CD8-positive, alpha-beta memory T cell (primary cell): ENCODE measurements around the gene SLC8A1. TPM values are rescaled to one million over a fixed set of nuclear protein-coding genes. Genes with fewer than 3 reads are reported as not detected.

Experiments used
- CTCF ChIA-PET: fragments of 350-600 bp; sonication (Branson Sonifier 250); formaldehyde crosslinking; loops from one replicate; lab custom pipeline; 2021; ENCODE audit warnings: antibody characterized with exemption; lab: Charles Lee
- POLR2A ChIA-PET: fragments of 350-600 bp; sonication (Branson Sonifier 250); formaldehyde crosslinking; loops from one replicate; lab custom pipeline; 2021; ENCODE audit warnings: antibody characterized with exemption; lab: Charles Lee
- DNase-seq, 5 donors: peaks; one replicate each; pipeline versions ENCODE4 v3.0.0 to v3.0.0-alpha.2; 2020 to 2022; ENCODE audit warnings: mixed read lengths in 1 of 5
- H3K27ac ChIP-seq: one replicate; pipeline ENCODE4 v1.7.0; 2013; ENCODE audit warnings: low read depth, mild to moderate bottlenecking, low read length, moderate library complexity
- H3K27me3 ChIP-seq: 2 replicates; pipeline ENCODE4 v1.7.0; 2013; ENCODE audit warnings: low read length, mild to moderate bottlenecking; ENCODE audit not compliant: insufficient read depth, poor library complexity, severe bottlenecking
- H3K36me3 ChIP-seq: 2 replicates; pipeline ENCODE4 v1.7.0; 2013; ENCODE audit warnings: mild to moderate bottlenecking, low read length, moderate library complexity; ENCODE audit not compliant: insufficient read depth
- H3K4me1 ChIP-seq: 2 replicates; pipeline ENCODE4 v1.7.0; 2013; ENCODE audit warnings: mild to moderate bottlenecking, low read length, moderate library complexity; ENCODE audit not compliant: insufficient read depth
- H3K4me3 ChIP-seq: 2 replicates; pipeline ENCODE4 v1.7.0; 2013; ENCODE audit warnings: mild to moderate bottlenecking, low read length
- H3K9me3 ChIP-seq: 2 replicates; pipeline ENCODE4 v1.7.0; 2013; ENCODE audit warnings: mild to moderate bottlenecking, low read length
- H3K27ac Mint-ChIP-seq, 8 donors: one replicate each; pipeline ENCODE4 v1.8.0; 2020 to 2021; ENCODE audit warnings: mixed read lengths in 8 of 8, mild to moderate bottlenecking in 6 of 8, inconsistent platforms in 3 of 8, moderate library complexity in 3 of 8
- H3K27me3 Mint-ChIP-seq, 2 donors: one replicate each; pipeline ENCODE4 v1.8.0; 2020 to 2021; ENCODE audit warnings: mixed read lengths in 2 of 2, mild to moderate bottlenecking in 1 of 2, moderate library complexity in 1 of 2
- H3K36me3 Mint-ChIP-seq, 3 donors: one replicate each; pipeline ENCODE4 v1.8.0; 2020 to 2021; ENCODE audit warnings: mixed read lengths in 3 of 3, inconsistent platforms in 1 of 3, mild to moderate bottlenecking in 1 of 3
- H3K4me1 Mint-ChIP-seq, 3 donors: one replicate each; pipeline ENCODE4 v1.8.0; 2020 to 2021; ENCODE audit warnings: mixed read lengths in 3 of 3, inconsistent platforms in 1 of 3, mild to moderate bottlenecking in 1 of 3
- H3K4me3 Mint-ChIP-seq, 7 donors: one replicate each; pipeline ENCODE4 v1.8.0; 2020 to 2021; ENCODE audit warnings: mixed read lengths in 7 of 7, mild to moderate bottlenecking in 6 of 7, moderate library complexity in 4 of 7, inconsistent platforms in 2 of 7
- H3K9me3 Mint-ChIP-seq, 5 donors: one replicate each; pipeline ENCODE4 v1.8.0; 2020 to 2022; ENCODE audit warnings: mixed read lengths in 5 of 5, mild to moderate bottlenecking in 3 of 5, moderate library complexity in 2 of 5, inconsistent platforms in 1 of 5
- polyA plus RNA-seq: library from polyadenylated mRNA; unstranded; fragments of 300-500 nt; fragmentation: Illumina TruSeq; gene quantifications from one replicate; pipeline ENCODE4 v1.2.3, GENCODE V29; 2021
- total RNA-seq, 2 experiments: library from RNA; stranded (reverse); gene quantifications; one replicate each; pipeline ENCODE4 v1.2.3, GENCODE V29; 2021

Gene SLC8A1
- total and polyA plus RNA-seq, 3 experiments from 2014 or later: 0.15 to 0.22 TPM; not detected in 1

GRCh38 chr2:40100676-40101075 is 351.2 kb downstream of the SLC8A1 start:
- ChIA-PET CTCF (no interaction called here), POLR2A (no interaction called here)
- Mint-ChIP-seq H3K4me1 (no peaks in the 10 kb centered on the region), H3K4me3 (no peak overlapping the region), H3K27ac (no peak overlapping the region), H3K9me3 (peaks cover 0 to 3% (median 0%) of the 10 kb centered on the region in 5 donors), H3K27me3 (peaks cover 0 to 2% of the 10 kb centered on the region in 2 donors), H3K36me3 (no peaks in the 10 kb centered on the region)
- no peak overlapping the region for H3K4me3 ChIP-seq
- no peaks in the 10 kb centered on the region for H3K4me1 ChIP-seq
- H3K27ac ChIP-seq: no peak overlapping the region
- H3K36me3 ChIP-seq: no peaks in the 10 kb centered on the region
- no peaks in the 10 kb centered on the region for H3K27me3 ChIP-seq
- H3K9me3 ChIP-seq: no peaks in the 10 kb centered on the region
- no peak for DNase-seq

GRCh38 chr2:40098786-40099470 is 353.0 kb downstream of the SLC8A1 start:
- Mint-ChIP-seq H3K4me3 (no peak overlapping the region), H3K27ac (no peak overlapping the region), H3K4me1 (no peaks in the 10 kb centered on the region), H3K27me3 (no peaks in the 10 kb centered on the region), H3K36me3 (no peaks in the 10 kb centered on the region), H3K9me3 (no peaks in the 10 kb centered on the region)
- CTCF ChIA-PET: no interaction called here
- H3K9me3 ChIP-seq: no peaks in the 10 kb centered on the region
- no peaks in the 10 kb centered on the region for H3K4me1 ChIP-seq
- POLR2A ChIA-PET: no interaction called here
- H3K27me3 ChIP-seq: no peaks in the 10 kb centered on the region
- H3K27ac ChIP-seq: no peak overlapping the region
- H3K4me3 ChIP-seq: no peak overlapping the region
- DNase-seq: no peak
- no peaks in the 10 kb centered on the region for H3K36me3 ChIP-seq

GRCh38 chr2:40097691-40098385 is 354.1 kb downstream of the SLC8A1 start:
- H3K4me3 ChIP-seq: no peak overlapping the region
- no peaks in the 10 kb centered on the region for H3K9me3 Mint-ChIP-seq
- H3K4me1 Mint-ChIP-seq: no peaks in the 10 kb centered on the region
- no peak overlapping the region for H3K27ac ChIP-seq
- H3K36me3 ChIP-seq: no peaks in the 10 kb centered on the region
- no peaks in the 10 kb centered on the region for H3K36me3 Mint-ChIP-seq
- no peak overlapping the region for H3K4me3 Mint-ChIP-seq
- no peaks in the 10 kb centered on the region for H3K27me3 Mint-ChIP-seq
- H3K27ac Mint-ChIP-seq: no peak overlapping the region
- ChIA-PET CTCF (no interaction called here), POLR2A (no interaction called here)
- no peaks in the 10 kb centered on the region for H3K27me3 ChIP-seq
- no peaks in the 10 kb centered on the region for H3K9me3 ChIP-seq
- no peaks in the 10 kb centered on the region for H3K4me1 ChIP-seq
- no peak for DNase-seq

- no peaks in the 10 kb centered on the region for H3K36me3 ChIP-seq
- no peaks in the 10 kb centered on the region for H3K4me1 Mint-ChIP-seq
- H3K36me3 Mint-ChIP-seq: peaks cover 0 to 2% (median 0%) of the 10 kb centered on the region in 3 donors
- H3K27ac ChIP-seq: no peak overlapping the region
- no peaks in the 10 kb centered on the region for H3K4me1 ChIP-seq
- no peak overlapping the region for H3K4me3 Mint-ChIP-seq
- no peak overlapping the region for H3K4me3 ChIP-seq
- POLR2A ChIA-PET: no interaction called here
- CTCF ChIA-PET: no interaction called here
- H3K27ac Mint-ChIP-seq: no peak overlapping the region
- H3K27me3 ChIP-seq: no peaks in the 10 kb centered on the region
- no peak for DNase-seq
- H3K27me3 Mint-ChIP-seq: no peaks in the 10 kb centered on the region
- H3K9me3 Mint-ChIP-seq: no peaks in the 10 kb centered on the region
- no peaks in the 10 kb centered on the region for H3K9me3 ChIP-seq
Observed at GRCh38 chr2:40096360-40096759, 355.5 kb downstream of the SLC8A1 start.

GRCh38 chr2:40095000-40095399 is 356.9 kb downstream of the SLC8A1 start:
- Mint-ChIP-seq H3K4me3 (no peak overlapping the region), H3K36me3 (peaks cover 0 to 2% (median 0%) of the 10 kb centered on the region in 3 donors), H3K4me1 (no peaks in the 10 kb centered on the region), H3K27me3 (no peaks in the 10 kb centered on the region), H3K9me3 (no peaks in the 10 kb centered on the region), H3K27ac (no peak overlapping the region)
- no peaks in the 10 kb centered on the region for H3K27me3 ChIP-seq
- no peak overlapping the region for H3K4me3 ChIP-seq
- no peaks in the 10 kb centered on the region for H3K9me3 ChIP-seq
- CTCF ChIA-PET: no interaction called here
- no peak for DNase-seq
- POLR2A ChIA-PET: no interaction called here
- H3K27ac ChIP-seq: no peak overlapping the region
- H3K36me3 ChIP-seq: no peaks in the 10 kb centered on the region
- no peaks in the 10 kb centered on the region for H3K4me1 ChIP-seq

GRCh38 chr2:40094451-40094850 is 357.4 kb downstream of the SLC8A1 start:
- Mint-ChIP-seq H3K36me3 (peaks cover 0 to 2% (median 0%) of the 10 kb centered on the region in 3 donors), H3K9me3 (no peaks in the 10 kb centered on the region), H3K27me3 (no peaks in the 10 kb centered on the region), H3K4me1 (no peaks in the 10 kb centered on the region), H3K4me3 (no peak overlapping the region), H3K27ac (no peak overlapping the region)
- Histone ChIP-seq H3K27me3 (no peaks in the 10 kb centered on the region), H3K9me3 (no peaks in the 10 kb centered on the region), H3K4me3 (no peak overlapping the region), H3K27ac (no peak overlapping the region), H3K36me3 (no peaks in the 10 kb centered on the region), H3K4me1 (no peaks in the 10 kb centered on the region)
- ChIA-PET POLR2A (no interaction called here), CTCF (no interaction called here)
- DNase-seq: no peak

- POLR2A ChIA-PET: no interaction called here
- peaks cover 0 to 2% (median 0%) of the 10 kb centered on the region in 3 donors for H3K36me3 Mint-ChIP-seq
- Histone ChIP-seq H3K27me3 (no peaks in the 10 kb centered on the region), H3K9me3 (no peaks in the 10 kb centered on the region), H3K36me3 (no peaks in the 10 kb centered on the region), H3K27ac (no peak overlapping the region), H3K4me1 (no peaks in the 10 kb centered on the region), H3K4me3 (no peak overlapping the region)
- no peaks in the 10 kb centered on the region for H3K4me1 Mint-ChIP-seq
- CTCF ChIA-PET: no interaction called here
- H3K27me3 Mint-ChIP-seq: no peaks in the 10 kb centered on the region
- H3K27ac Mint-ChIP-seq: no peak overlapping the region
- no peak for DNase-seq
- H3K4me3 Mint-ChIP-seq: no peak overlapping the region
- peaks cover 0 to 3% (median 0%) of the 10 kb centered on the region in 5 donors for H3K9me3 Mint-ChIP-seq
Observed at GRCh38 chr2:40093021-40093675, 358.7 kb downstream of the SLC8A1 start.

- H3K4me3 ChIP-seq: no peak overlapping the region
- Mint-ChIP-seq H3K27ac (no peak overlapping the region), H3K36me3 (peaks cover 0 to 2% (median 0%) of the 10 kb centered on the region in 3 donors), H3K27me3 (no peaks in the 10 kb centered on the region), H3K9me3 (peaks cover 0 to 5% (median 3%) of the 10 kb centered on the region in 5 donors), H3K4me3 (no peak overlapping the region), H3K4me1 (no peaks in the 10 kb centered on the region)
- H3K36me3 ChIP-seq: no peaks in the 10 kb centered on the region
- no peaks in the 10 kb centered on the region for H3K9me3 ChIP-seq
- H3K4me1 ChIP-seq: no peaks in the 10 kb centered on the region
- H3K27me3 ChIP-seq: no peaks in the 10 kb centered on the region
- DNase-seq: no peak
- ChIA-PET POLR2A (no interaction called here), CTCF (no interaction called here)
- H3K27ac ChIP-seq: no peak overlapping the region
Observed at GRCh38 chr2:40090044-40090443, 361.8 kb downstream of the SLC8A1 start.
